CD4-positive, CD25-positive, alpha-beta regulatory T cell (primary cell): ENCODE results near the gene GALNT13. TPM values are rescaled to one million over a fixed set of nuclear protein-coding genes. Genes with fewer than 3 reads are reported as not detected.

Experiments used
- ATAC-seq, 2 donors: fragments of 150-1000 bp; cut with Tn5 transposase; one replicate each; pipeline ENCODE4 v1.10.0; 2021; ENCODE audit warnings: low read depth in 2 of 2, moderate number of reproducible peaks in 2 of 2, moderate library complexity in 1 of 2
- DNase-seq, 3 donors: peaks; one replicate each; pipeline versions ENCODE4 v3.0.0 to v3.0.0-alpha.2; 2012 to 2022; ENCODE audit warnings: mixed read lengths in 1 of 3
- H3K27ac ChIP-seq: one replicate; pipeline ENCODE4 v1.7.0; 2013; ENCODE audit warnings: mild to moderate bottlenecking, low read length; ENCODE audit not compliant: insufficient read depth, poor library complexity, severe bottlenecking
- H3K27me3 ChIP-seq: one replicate; pipeline ENCODE4 v1.7.0; 2013; ENCODE audit warnings: low read length; ENCODE audit not compliant: control insufficient read depth, insufficient read depth
- H3K36me3 ChIP-seq: one replicate; pipeline ENCODE4 v1.7.0; 2013; ENCODE audit warnings: mild to moderate bottlenecking, low read length, moderate library complexity; ENCODE audit not compliant: control insufficient read depth, insufficient read depth
- H3K4me1 ChIP-seq: 2 replicates; pipeline ENCODE4 v1.7.0; 2013; ENCODE audit warnings: mild to moderate bottlenecking, low read length; ENCODE audit not compliant: insufficient read depth, control insufficient read depth, poor library complexity, severe bottlenecking
- H3K4me3 ChIP-seq: one replicate; pipeline ENCODE4 v1.7.0; 2013; ENCODE audit warnings: low read depth, mild to moderate bottlenecking, low read length, moderate library complexity
- H3K9me3 ChIP-seq, 2 experiments: 1 replicate in 1 of 2; 2 replicates in 1 of 2; pipeline ENCODE4 v1.7.0; 2013; ENCODE audit warnings: low read length in 2 of 2, mild to moderate bottlenecking in 1 of 2, moderate library complexity in 1 of 2; ENCODE audit not compliant: control insufficient read depth in 2 of 2
- H3K27ac Mint-ChIP-seq, 3 donors: one replicate each; pipeline ENCODE4 v1.8.0; 2020 to 2022; ENCODE audit warnings: mild to moderate bottlenecking in 3 of 3, mixed read lengths in 3 of 3, moderate library complexity in 2 of 3
- H3K27me3 Mint-ChIP-seq: one replicate; pipeline ENCODE4 v1.8.0; 2022; ENCODE audit warnings: mild to moderate bottlenecking, mixed read lengths
- H3K36me3 Mint-ChIP-seq: one replicate; pipeline ENCODE4 v1.8.0; 2020; ENCODE audit warnings: mixed read lengths
- H3K4me1 Mint-ChIP-seq, 4 donors: one replicate each; pipeline ENCODE4 v1.8.0; 2020 to 2022; ENCODE audit warnings: mixed read lengths in 4 of 4, mild to moderate bottlenecking in 1 of 4
- H3K4me3 Mint-ChIP-seq, 4 donors: one replicate each; pipeline ENCODE4 v1.8.0; 2020 to 2022; ENCODE audit warnings: mild to moderate bottlenecking in 4 of 4, mixed read lengths in 4 of 4, moderate library complexity in 3 of 4
- H3K9me3 Mint-ChIP-seq, 7 donors: one replicate each; pipeline ENCODE4 v1.8.0; 2020 to 2022; ENCODE audit warnings: mixed read lengths in 7 of 7, mild to moderate bottlenecking in 3 of 7, moderate library complexity in 2 of 7
- polyA plus RNA-seq, 4 donors: library from polyadenylated mRNA; unstranded; fragments of 300-500 nt; fragmentation: Illumina TruSeq; gene quantifications; one replicate each; pipeline ENCODE4 v1.2.3, GENCODE V29; 2021
- total RNA-seq: library from RNA; stranded (reverse); gene quantifications from one replicate; pipeline ENCODE4 v1.2.3, GENCODE V29; 2022

The GALNT13 gene
- total and polyA plus RNA-seq, 5 donors from 2014 or later, result 0.09 TPM; not detected in 4

DNA sequence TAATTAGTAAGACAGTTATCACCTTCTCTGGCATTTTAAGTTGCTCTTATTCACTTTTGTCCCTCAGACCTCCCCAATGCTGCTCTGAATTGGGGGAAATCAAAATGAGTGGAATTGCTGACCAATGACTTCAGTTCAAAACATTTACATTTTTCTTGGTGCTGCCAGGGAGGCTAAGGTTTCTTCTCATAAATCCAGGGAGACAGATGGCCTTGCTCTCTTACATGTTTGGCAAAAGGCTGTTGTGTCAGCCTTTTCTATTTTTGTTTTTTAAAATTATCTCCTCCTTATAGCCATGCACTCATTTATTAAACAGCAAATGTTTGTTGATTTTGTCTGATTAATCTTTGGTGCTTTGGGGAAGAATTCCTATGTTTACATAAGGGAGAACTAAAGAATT, 82.0 kb downstream of the GALNT13 start:
- no peak overlapping the region for H3K27ac ChIP-seq
- Mint-ChIP-seq H3K36me3 (no peaks in the 10 kb centered on the region), H3K9me3 (peaks cover 3 to 15% (median 7%) of the 10 kb centered on the region in 7 donors), H3K4me3 (no peak overlapping the region), H3K27me3 (no peaks in the 10 kb centered on the region), H3K4me1 (no peaks in the 10 kb centered on the region), H3K27ac (no peak overlapping the region)
- H3K36me3 ChIP-seq, result no peaks in the 10 kb centered on the region
- H3K27me3 ChIP-seq, result no peaks in the 10 kb centered on the region
- no peak for DNase-seq
- ATAC-seq, result no peak
- H3K9me3 ChIP-seq, result peaks cover 0 to 10% of the 10 kb centered on the region in 2 experiments
- no peaks in the 10 kb centered on the region for H3K4me1 ChIP-seq
- no peak overlapping the region for H3K4me3 ChIP-seq

DNA sequence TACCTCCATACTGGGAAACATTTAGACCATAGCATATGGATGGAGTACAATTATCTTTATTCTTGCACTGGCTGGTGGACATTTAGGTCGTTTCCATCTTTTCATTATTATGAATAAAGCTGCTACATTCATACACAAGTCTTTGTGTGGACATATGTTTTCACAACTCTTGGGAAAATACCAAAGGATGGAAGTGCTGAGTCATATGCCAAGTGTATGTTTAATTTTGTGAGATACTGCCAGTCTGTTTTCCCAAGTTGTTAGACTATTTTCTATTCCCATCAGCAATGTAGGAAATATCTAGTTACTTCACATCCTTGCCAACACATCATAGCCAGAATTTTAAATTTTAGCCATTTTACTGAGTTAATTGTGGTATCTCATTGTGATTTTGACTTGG, 91.5 kb downstream of the GALNT13 start:
- no peaks in the 10 kb centered on the region for H3K36me3 Mint-ChIP-seq
- ATAC-seq, result no peak
- no peaks in the 10 kb centered on the region for H3K27me3 Mint-ChIP-seq
- no peak overlapping the region for H3K27ac Mint-ChIP-seq
- H3K9me3 ChIP-seq, result peaks cover 0 to 21% of the 10 kb centered on the region in 2 experiments
- H3K4me3 Mint-ChIP-seq, result no peak overlapping the region
- H3K27me3 ChIP-seq, result no peaks in the 10 kb centered on the region
- no peak overlapping the region for H3K4me3 ChIP-seq
- H3K36me3 ChIP-seq, result no peaks in the 10 kb centered on the region
- no peaks in the 10 kb centered on the region for H3K4me1 Mint-ChIP-seq
- H3K4me1 ChIP-seq, result no peaks in the 10 kb centered on the region
- no peak overlapping the region for H3K27ac ChIP-seq
- H3K9me3 Mint-ChIP-seq, result peaks cover 3 to 12% (median 6%) of the 10 kb centered on the region in 7 donors
- DNase-seq, result no peak

DNA sequence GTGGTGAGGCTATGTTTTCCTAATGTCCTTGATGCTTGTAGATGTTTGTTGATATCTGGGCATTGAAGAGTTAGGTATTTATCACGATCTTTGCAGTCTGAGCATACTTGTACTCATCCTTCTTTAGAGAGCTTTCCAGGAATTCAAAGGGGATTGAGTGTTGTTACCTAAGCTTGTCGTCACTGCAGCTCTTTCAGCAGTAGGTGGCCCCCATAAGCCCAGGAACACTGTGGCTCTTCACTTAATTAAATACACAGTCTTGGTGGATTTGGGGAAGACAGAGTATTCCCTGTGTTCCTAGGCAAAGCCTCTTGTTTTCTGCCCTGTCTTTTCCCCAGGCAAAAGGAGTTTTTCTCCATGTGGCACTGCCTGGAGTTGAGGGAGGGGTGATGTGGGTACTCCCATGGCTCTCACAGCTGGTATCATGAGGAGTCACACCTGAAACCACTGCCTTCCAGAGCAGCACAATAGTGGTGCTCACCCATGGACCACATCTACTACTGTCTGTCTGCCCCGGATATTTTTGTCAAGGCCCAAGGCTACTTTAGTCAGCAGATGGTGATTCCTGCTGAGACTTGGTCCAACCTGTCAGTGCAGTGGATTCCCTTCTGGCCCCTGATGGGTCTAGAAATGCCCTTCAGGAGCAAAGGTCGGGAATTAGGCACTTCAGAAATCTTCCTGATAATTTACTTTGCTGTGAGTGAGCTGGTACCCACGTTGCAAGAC, 95.7 kb downstream of the GALNT13 start:
- no peaks in the 10 kb centered on the region for H3K36me3 Mint-ChIP-seq
- Histone ChIP-seq H3K9me3 (no peaks in the 10 kb centered on the region), H3K4me3 (no peak overlapping the region), H3K4me1 (no peaks in the 10 kb centered on the region), H3K36me3 (no peaks in the 10 kb centered on the region), H3K27me3 (no peaks in the 10 kb centered on the region), H3K27ac (no peak overlapping the region)
- H3K4me1 Mint-ChIP-seq, result no peaks in the 10 kb centered on the region
- no peak overlapping the region for H3K27ac Mint-ChIP-seq
- ATAC-seq (no peak), DNase-seq (no peak)
- H3K27me3 Mint-ChIP-seq, result no peaks in the 10 kb centered on the region
- peaks cover 1 to 11% (median 4%) of the 10 kb centered on the region in 7 donors for H3K9me3 Mint-ChIP-seq
- no peak overlapping the region for H3K4me3 Mint-ChIP-seq

GRCh38 chr2:153971250-153971649, 99.5 kb downstream of the GALNT13 start:
- no peak overlapping the region for H3K4me3 Mint-ChIP-seq
- peaks cover 0 to 3% of the 10 kb centered on the region in 2 experiments for H3K9me3 ChIP-seq
- H3K9me3 Mint-ChIP-seq, result peaks cover 2 to 13% (median 5%) of the 10 kb centered on the region in 7 donors
- H3K4me1 Mint-ChIP-seq, result no peaks in the 10 kb centered on the region
- H3K27ac Mint-ChIP-seq, result no peak overlapping the region
- H3K27me3 Mint-ChIP-seq, result no peaks in the 10 kb centered on the region
- no peak overlapping the region for H3K27ac ChIP-seq
- H3K36me3 ChIP-seq, result no peaks in the 10 kb centered on the region
- no peak for DNase-seq
- H3K4me3 ChIP-seq, result no peak overlapping the region
- no peaks in the 10 kb centered on the region for H3K36me3 Mint-ChIP-seq
- no peaks in the 10 kb centered on the region for H3K4me1 ChIP-seq
- ATAC-seq, result no peak
- no peaks in the 10 kb centered on the region for H3K27me3 ChIP-seq

DNA sequence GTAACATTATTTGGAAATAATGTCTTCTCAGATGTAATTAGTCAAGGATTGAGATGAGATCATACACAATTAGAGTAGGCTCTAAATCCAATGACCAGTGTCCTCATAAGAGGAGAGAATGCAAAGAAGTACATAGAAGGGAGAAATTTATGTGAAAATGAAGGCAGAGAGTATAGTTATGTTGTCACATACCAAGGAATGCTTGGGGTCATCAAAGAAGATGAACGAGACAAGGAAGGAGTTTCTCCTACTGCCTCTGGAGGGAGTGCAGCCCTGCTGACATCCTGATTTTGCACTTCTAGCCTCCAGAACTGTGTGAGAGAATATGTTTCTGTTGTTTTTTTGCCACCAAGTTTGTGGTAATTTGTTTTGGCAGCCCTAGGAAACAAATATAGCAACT, 100.1 kb downstream of the GALNT13 start:
- ATAC-seq (no peak), DNase-seq (no peak)
- Mint-ChIP-seq H3K9me3 (peaks cover 2 to 13% (median 5%) of the 10 kb centered on the region in 7 donors), H3K27me3 (no peaks in the 10 kb centered on the region), H3K36me3 (no peaks in the 10 kb centered on the region), H3K4me1 (no peaks in the 10 kb centered on the region), H3K4me3 (no peak overlapping the region), H3K27ac (no peak overlapping the region)
- H3K9me3 ChIP-seq, result peaks cover 0 to 3% of the 10 kb centered on the region in 2 experiments
- no peaks in the 10 kb centered on the region for H3K4me1 ChIP-seq
- no peak overlapping the region for H3K4me3 ChIP-seq
- no peak overlapping the region for H3K27ac ChIP-seq
- no peaks in the 10 kb centered on the region for H3K36me3 ChIP-seq
- no peaks in the 10 kb centered on the region for H3K27me3 ChIP-seq

- H3K4me1 ChIP-seq, result no peaks in the 10 kb centered on the region
- no peak overlapping the region for H3K27ac Mint-ChIP-seq
- H3K4me3 Mint-ChIP-seq, result no peak overlapping the region
- DNase-seq (no peak), ATAC-seq (no peak)
- no peaks in the 10 kb centered on the region for H3K36me3 Mint-ChIP-seq
- H3K4me3 ChIP-seq, result no peak overlapping the region
- H3K9me3 ChIP-seq, result peaks cover 0 to 3% of the 10 kb centered on the region in 2 experiments
- no peaks in the 10 kb centered on the region for H3K27me3 Mint-ChIP-seq
- H3K36me3 ChIP-seq, result no peaks in the 10 kb centered on the region
- H3K9me3 Mint-ChIP-seq, result peaks cover 2 to 10% (median 4%) of the 10 kb centered on the region in 7 donors
- H3K27me3 ChIP-seq, result no peaks in the 10 kb centered on the region
- no peak overlapping the region for H3K27ac ChIP-seq
- H3K4me1 Mint-ChIP-seq, result no peaks in the 10 kb centered on the region
These were observed 100.7 kb downstream of the GALNT13 start for GRCh38 chr2:153972412-153972811.

- Mint-ChIP-seq H3K36me3 (no peaks in the 10 kb centered on the region), H3K9me3 (peaks cover 4 to 12% (median 8%) of the 10 kb centered on the region in 7 donors), H3K27ac (no peak overlapping the region), H3K4me3 (peak overlapping the region in 1 of 4 donors; percentile 44), H3K4me1 (no peaks in the 10 kb centered on the region), H3K27me3 (no peaks in the 10 kb centered on the region)
- no peaks in the 10 kb centered on the region for H3K9me3 ChIP-seq
- ATAC-seq (no peak), DNase-seq (no peak)
- no peaks in the 10 kb centered on the region for H3K4me1 ChIP-seq
- no peak overlapping the region for H3K27ac ChIP-seq
- H3K36me3 ChIP-seq, result no peaks in the 10 kb centered on the region
- H3K27me3 ChIP-seq, result no peaks in the 10 kb centered on the region
- H3K4me3 ChIP-seq, result no peak overlapping the region
These were observed 114.9 kb downstream of the GALNT13 start for GRCh38 chr2:153986488-153987229.
